H1 (cell line): ENCODE results near the gene C1QTNF4. TPM values are rescaled to one million over a fixed set of nuclear protein-coding genes. Genes with fewer than 3 reads are reported as not detected.

Experiments
- CTCF ChIA-PET: fragments of 300-600 bp; sonication (Branson Sonifier 250); formaldehyde crosslinking; loops from one replicate; lab custom pipeline; 2021; ENCODE audit not compliant: partially characterized antibody; lab: Charles Lee
- POLR2A ChIA-PET: fragments of 300-600 bp; sonication (Branson Sonifier 250); formaldehyde crosslinking; loops from one replicate; lab custom pipeline; 2021; ENCODE audit warnings: inconsistent platforms; ENCODE audit not compliant: partially characterized antibody; lab: Charles Lee
- DNase-seq, 2 experiments: peaks; one replicate each; pipeline versions ENCODE4 v3.0.0 to v3.0.0-alpha.2; 2010 to 2022; ENCODE audit warnings: low spot score in 2 of 2, low read depth in 1 of 2, mixed read lengths in 1 of 2
- FAIRE-seq: peaks from 2 replicates; lab custom pipeline; 2011; peaks lifted over from hg19 to GRCh38; lab: Jason Lieb, UNC
- H2AFZ ChIP-seq: 2 replicates; pipeline ENCODE4 v1.8.1; 2012; ENCODE audit warnings: low read length, inconsistent platforms
- H2AK5ac ChIP-seq: 2 replicates; pipeline ENCODE4 v1.6.1; 2013; ENCODE audit warnings: low read depth, low read length
- H2BK120ac ChIP-seq: replicated peaks from 2 replicates; pipeline ENCODE3; 2013; ENCODE audit warnings: low read depth, low read length, inconsistent platforms
- H2BK12ac ChIP-seq: 2 replicates; pipeline ENCODE4 v1.6.1; 2013; ENCODE audit warnings: low read depth, low read length
- H2BK15ac ChIP-seq: 2 replicates; pipeline ENCODE4 v1.6.1; 2013; ENCODE audit warnings: low read length
- H2BK20ac ChIP-seq: 2 replicates; pipeline ENCODE4 v1.6.1; 2013; ENCODE audit warnings: low read length
- H2BK5ac ChIP-seq: 2 replicates; pipeline ENCODE4 v1.6.1; 2013; ENCODE audit warnings: low read depth, low read length
- H3K14ac ChIP-seq: 2 replicates; pipeline ENCODE4 v1.6.1; 2013; ENCODE audit warnings: inconsistent platforms; ENCODE audit not compliant: insufficient read length
- H3K18ac ChIP-seq: 2 replicates; pipeline ENCODE4 v1.6.1; 2013; ENCODE audit warnings: low read length; ENCODE audit errors: extremely low read depth
- H3K23ac ChIP-seq: 2 replicates; pipeline ENCODE4 v1.6.1; 2013; ENCODE audit warnings: inconsistent platforms; ENCODE audit not compliant: insufficient read length
- H3K23me2 ChIP-seq: 2 replicates; pipeline ENCODE4 v1.6.1; 2013; ENCODE audit warnings: low read depth, low read length
- H3K27ac ChIP-seq: 2 replicates; pipeline ENCODE4 v1.6.1; 2011; ENCODE audit warnings: low read depth, low read length, inconsistent platforms
- H3K27me3 ChIP-seq, 4 experiments: replicated peaks in 1 of 4; 1 replicate in 1 of 4; 2 replicates in 3 of 4; pipeline versions ENCODE4 v1.6.1 to v1.8.1; 2011 to 2013; ENCODE audit warnings: low read length in 3 of 4, mild to moderate bottlenecking in 3 of 4, inconsistent platforms in 2 of 4, mixed read lengths in 2 of 4, moderate library complexity in 1 of 4; ENCODE audit not compliant: control insufficient read depth in 3 of 4, insufficient read depth in 3 of 4; ENCODE audit errors: extremely low read depth in 1 of 4
- H3K36me3 ChIP-seq, 4 experiments: 2 replicates each; pipeline versions ENCODE4 v1.6.1 to v1.8.1; 2011 to 2013; ENCODE audit warnings: mild to moderate bottlenecking in 4 of 4, low read length in 3 of 4, moderate library complexity in 2 of 4, control low read depth in 1 of 4, inconsistent platforms in 1 of 4; ENCODE audit not compliant: insufficient read depth in 4 of 4, control insufficient read depth in 2 of 4
- H3K4ac ChIP-seq: replicated peaks from 2 replicates; pipeline ENCODE3; 2013; ENCODE audit warnings: low read length, low read depth, mixed read lengths, inconsistent platforms; ENCODE audit not compliant: insufficient read length
- H3K4me1 ChIP-seq, 4 experiments: replicated peaks in 1 of 4; 1 replicate in 1 of 4; 2 replicates in 3 of 4; pipeline versions ENCODE4 v1.6.1 to v1.8.1; 2011 to 2013; ENCODE audit warnings: low read length in 3 of 4, inconsistent platforms in 2 of 4, mixed read lengths in 1 of 4; ENCODE audit not compliant: insufficient read depth in 4 of 4, control insufficient read depth in 3 of 4
- H3K4me2 ChIP-seq, 2 experiments: 2 replicates each; pipeline versions ENCODE4 v1.6.1 to v1.8.1; 2011 to 2013; ENCODE audit warnings: low read depth in 2 of 2, low read length in 2 of 2, control low read depth in 1 of 2, inconsistent platforms in 1 of 2, mild to moderate bottlenecking in 1 of 2; ENCODE audit not compliant: insufficient read depth in 1 of 2
- H3K4me3 ChIP-seq, 4 experiments: fragments of 200-600, 300-600 bp in 1 of 4; sonication (generic), shearing (Covaris generic), sonication (Bioruptor Twin) in 1 of 4; 2 replicates each; pipeline versions ENCODE4 v1.5.1 to v1.8.1; 2011 to 2016; ENCODE audit warnings: low read length in 4 of 4, low read depth in 3 of 4, control low read depth in 2 of 4, inconsistent platforms in 2 of 4, mild to moderate bottlenecking in 2 of 4, mixed read lengths in 1 of 4, moderate library complexity in 1 of 4; ENCODE audit not compliant: insufficient read depth in 2 of 4; ENCODE audit errors: extremely low read depth in 1 of 4
- H3K56ac ChIP-seq: replicated peaks from 2 replicates; pipeline ENCODE3; 2013; ENCODE audit warnings: low read depth, mild to moderate bottlenecking, mixed read lengths, low read length, inconsistent platforms; ENCODE audit not compliant: insufficient read length
- H3K79me1 ChIP-seq: 2 replicates; pipeline ENCODE4 v1.6.1; 2013; ENCODE audit warnings: low read depth, low read length, control low read depth
- H3K79me2 ChIP-seq, 2 experiments: 2 replicates each; pipeline versions ENCODE4 v1.6.1 to v1.8.1; 2012 to 2013; ENCODE audit warnings: low read length in 2 of 2, mild to moderate bottlenecking in 2 of 2, inconsistent platforms in 1 of 2; ENCODE audit not compliant: insufficient read depth in 2 of 2, control insufficient read depth in 1 of 2
- H3K9ac ChIP-seq, 4 experiments: replicated peaks in 1 of 4; 1 replicate in 1 of 4; 2 replicates in 3 of 4; pipeline versions ENCODE4 v1.6.1 to v1.8.1; 2011 to 2013; ENCODE audit warnings: low read depth in 3 of 4, low read length in 3 of 4, control low read depth in 2 of 4, mild to moderate bottlenecking in 2 of 4, moderate library complexity in 2 of 4, inconsistent platforms in 1 of 4; ENCODE audit errors: extremely low read depth in 1 of 4
- H3K9me3 ChIP-seq, 2 experiments: 2 replicates each; pipeline versions ENCODE4 v1.6.1 to v1.8.1; 2012 to 2013; ENCODE audit warnings: mild to moderate bottlenecking in 2 of 2, moderate library complexity in 2 of 2, control low read depth in 1 of 2, inconsistent platforms in 1 of 2, low read depth in 1 of 2, low read length in 1 of 2, mixed read lengths in 1 of 2; ENCODE audit not compliant: insufficient read depth in 2 of 2
- H4K20me1 ChIP-seq, 2 experiments: replicated peaks in 1 of 2; 2 replicates each; pipeline versions ENCODE3 to v1.8.1; 2011 to 2013; ENCODE audit warnings: inconsistent platforms in 2 of 2, low read length in 2 of 2, mild to moderate bottlenecking in 1 of 2; ENCODE audit not compliant: insufficient read depth in 2 of 2, control insufficient read depth in 1 of 2
- H4K5ac ChIP-seq: 2 replicates; pipeline ENCODE4 v1.6.1; 2013; ENCODE audit warnings: low read length, low read depth, mixed read lengths, inconsistent platforms; ENCODE audit not compliant: insufficient read length
- H4K8ac ChIP-seq: 2 replicates; pipeline ENCODE4 v1.8.0; 2013; ENCODE audit warnings: mild to moderate bottlenecking, moderate library complexity, low read length, inconsistent platforms; ENCODE audit not compliant: insufficient read depth; ENCODE audit errors: extremely low read depth
- H4K91ac ChIP-seq: replicated peaks from 2 replicates; pipeline ENCODE3; 2013; ENCODE audit warnings: low read length, mixed read lengths, inconsistent platforms; ENCODE audit not compliant: insufficient read length
- BCL11A ChIP-seq, 2 experiments: IDR thresholded peaks; one replicate each; pipeline ENCODE4 v1.6.1; 2011; ENCODE audit warnings: low read depth in 2 of 2, low read length in 2 of 2, mild to moderate bottlenecking in 2 of 2
- EP300 ChIP-seq, 2 experiments: IDR thresholded peaks; 1 replicate in 1 of 2; 2 replicates in 1 of 2; pipeline ENCODE4 v1.6.1; 2011 to 2012; ENCODE audit warnings: low read depth in 2 of 2, low read length in 2 of 2, mild to moderate bottlenecking in 2 of 2, borderline replicate concordance in 1 of 2, inconsistent platforms in 1 of 2, moderate library complexity in 1 of 2
- EZH2 ChIP-seq: fragments of 200-600 bp; sonication (generic); IDR thresholded peaks from 2 replicates; pipeline ENCODE4 v1.7.1; 2012; ENCODE audit warnings: low read depth, mild to moderate bottlenecking, moderate library complexity, low read length, inconsistent platforms; ENCODE audit not compliant: severe bottlenecking
- HDAC2 ChIP-seq, 2 experiments: fragments of 300-600 bp in 1 of 2; sonication (generic) in 1 of 2; IDR thresholded peaks; 2 replicates each; pipeline ENCODE4 v1.6.1; 2011 to 2012; ENCODE audit warnings: low read depth in 2 of 2, low read length in 2 of 2, mild to moderate bottlenecking in 2 of 2, moderate library complexity in 2 of 2, borderline replicate concordance in 1 of 2, inconsistent platforms in 1 of 2
- RAD21 ChIP-seq, 2 experiments: IDR thresholded peaks in 1 of 2; conservative IDR thresholded peaks in 1 of 2; 2 replicates each; pipeline ENCODE4 v1.6.1; 2011; ENCODE audit warnings: low read depth in 2 of 2, low read length in 2 of 2, improper control_type of control experiment in 1 of 2, inconsistent platforms in 1 of 2, mild to moderate bottlenecking in 1 of 2, moderate library complexity in 1 of 2
- SIRT6 ChIP-seq: IDR thresholded peaks from one replicate; pipeline ENCODE4 v1.7.1; 2012; ENCODE audit warnings: low read length, inconsistent platforms
- TAF7 ChIP-seq: optimal IDR thresholded peaks from 2 replicates; pipeline ENCODE3; 2011; ENCODE audit warnings: low read depth, mild to moderate bottlenecking, inconsistent platforms, low read length, moderate library complexity, borderline replicate concordance
- WGBS, 2 experiments: shearing (Covaris generic) in 1 of 2; methylation state at CpG; one replicate each; pipeline versions ENCODE4 v1.1.6 to v1.1.7; 2013 to 2015; ENCODE audit warnings: low lambda C conversion rate in 2 of 2, mixed read lengths in 2 of 2, inconsistent platforms in 1 of 2, low coverage in 1 of 2, missing lambda C conversion rate in 1 of 2; ENCODE audit not compliant: insufficient replicate concordance in 2 of 2, insufficient coverage in 1 of 2, insufficient read length in 1 of 2; ENCODE audit errors: extremely low coverage in 1 of 2, missing lambda C conversion rate in 1 of 2; 5-methylcytosine and 5-hydroxymethylcytosine counted together
- polyA plus RNA-seq, 7 experiments: library from polyadenylated mRNA; depleted of rRNA in 3 of 7; stranded (reverse) in 5 of 7; unstranded in 2 of 7; fragments of >200 nt in 5 of 7; fragments of 200-250 nt in 2 of 7; gene quantifications; 1 replicate in 5 of 7; 2 replicates in 1 of 7; 4 replicates in 1 of 7; pipeline versions ENCODE4 v1.2.1 to v1.2.3, GENCODE V29; 2011 to 2013; ENCODE audit warnings: missing spikeins in 2 of 7, mixed read lengths in 2 of 7
- total RNA-seq: library from RNA; stranded (reverse); fragmentation: NEBNext Ultra II Directional; extraction: Animal tissue kit (Norgen Biotek cat#: 25700); gene quantifications from 2 replicates; pipeline ENCODE4 v1.2.1, GENCODE V29; 2021
- TF ChIP-seq, protein P1 (sequence below): IDR thresholded peaks from 2 replicates; pipeline ENCODE4 v1.6.1; 2012; ENCODE audit warnings: low read length, inconsistent platforms

The C1QTNF4 gene
- total and polyA plus RNA-seq, 2 of the 8 experiments (the other 6 are each of a cell fraction or from before 2014, with no cell fraction given): 3.9 to 6.0 TPM

- Histone ChIP-seq H3K27ac (peak overlapping the region; percentile 6; the same call in 1 of the 2 replicates), H3K18ac (no peak overlapping the region), H3K4ac (no peak overlapping the region), H3K4me3 (peak overlapping the region; percentile 83 to 93 (median 90); a peak in 5 of 8 replicates), H3K36me3 (peaks cover 17 to 39% (median 31%) of the 10 kb centered on the region in 4 experiments), H3K56ac (no peak overlapping the region), H2BK20ac (no peak overlapping the region), H4K5ac (no peak overlapping the region), H2BK12ac (no peak overlapping the region), H3K23ac (no peak overlapping the region), H3K14ac (no peak overlapping the region), H4K91ac (no peak overlapping the region), H3K23me2 (peaks cover 4% of the 10 kb centered on the region; the same call in 1 of the 2 replicates), H2AK5ac (no peak overlapping the region), H3K9ac (peak overlapping the region in 1 of 4 experiments; percentile 98; a peak in 2 of 7 replicates), H4K8ac (no peak overlapping the region), H2BK5ac (no peak overlapping the region), H3K79me2 (peaks cover 0 to 30% of the 10 kb centered on the region in 2 experiments; a peak in 3 of 4 replicates), H2AFZ (no peak overlapping the region), H3K4me2 (peak overlapping the region; percentile 70 to 85), H4K20me1 (peaks cover 0 to 4% of the 10 kb centered on the region in 2 experiments), H2BK120ac (no peak overlapping the region), H3K4me1 (peaks cover 0 to 5% (median 2%) of the 10 kb centered on the region in 4 experiments; a peak in 2 of 7 replicates), H2BK15ac (no peak overlapping the region; the same call in 1 of the 2 replicates), H3K27me3 (no peaks in the 10 kb centered on the region), H3K9me3 (no peaks in the 10 kb centered on the region), H3K79me1 (peaks cover 2% of the 10 kb centered on the region; the same call in 1 of the 2 replicates)
- 94% methylated on average over 13 of the region's 13 CpGs; no CpG with 5 or more reads in 1 of the 2 experiments for WGBS, 2 experiments
- CTCF ChIA-PET: interaction anchor here (0.7 to 2.0 kb wide), 8 partner anchors 9 to 1555 kb away, joined by 3 to 7 read pairs (median 3); partner anchors contain the start of genes C1QTNF4 and FAM180B
- DNase-seq: no peak
- FAIRE-seq: no peak
- POLR2A ChIA-PET: interaction anchor here (0.7 to 6.2 kb wide), 13 partner anchors 8 to 112 kb away, joined by 3 to 83 read pairs (median 6); partner anchors contain the start of genes C1QTNF4, CELF1, FAM180B and PTPMT1
- TF ChIP-seq EZH2 (no peak), SIRT6 (no peak), HDAC2 (IDR thresholded peaks at IDR 0.05; ENCODE audit: borderline replicate concordance in 1 of 2, low read depth in 2 of 2, low read length in 2 of 2) (no peak), TAF7 (no peak), RAD21 (IDR thresholded peaks at IDR 0.05 in 1 of 2, conservative IDR thresholded peaks at IDR 0.05 in 1 of 2; ENCODE audit: low read depth in 2 of 2, low read length in 2 of 2) (no peak), EP300 (IDR thresholded peaks at IDR 0.05; ENCODE audit: borderline replicate concordance in 1 of 2, low read depth in 2 of 2, low read length in 2 of 2) (no peak), BCL11A (IDR thresholded peaks at IDR 0.05; ENCODE audit: low read depth in 2 of 2, low read length in 2 of 2) (no peak)
- TF ChIP-seq, protein P1, sequence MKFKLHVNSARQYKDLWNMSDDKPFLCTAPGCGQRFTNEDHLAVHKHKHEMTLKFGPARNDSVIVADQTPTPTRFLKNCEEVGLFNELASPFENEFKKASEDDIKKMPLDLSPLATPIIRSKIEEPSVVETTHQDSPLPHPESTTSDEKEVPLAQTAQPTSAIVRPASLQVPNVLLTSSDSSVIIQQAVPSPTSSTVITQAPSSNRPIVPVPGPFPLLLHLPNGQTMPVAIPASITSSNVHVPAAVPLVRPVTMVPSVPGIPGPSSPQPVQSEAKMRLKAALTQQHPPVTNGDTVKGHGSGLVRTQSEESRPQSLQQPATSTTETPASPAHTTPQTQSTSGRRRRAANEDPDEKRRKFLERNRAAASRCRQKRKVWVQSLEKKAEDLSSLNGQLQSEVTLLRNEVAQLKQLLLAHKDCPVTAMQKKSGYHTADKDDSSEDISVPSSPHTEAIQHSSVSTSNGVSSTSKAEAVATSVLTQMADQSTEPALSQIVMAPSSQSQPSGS: no peak
Observed at GRCh38 chr11:47577460-47578041, 16.7 kb downstream of the C1QTNF4 start.
